Smooth muscle cell of the brain vasculature (primary cell): Measurements from ENCODE around the gene HDAC10.

Experiments
- DNase-seq: peaks from one replicate; pipeline ENCODE4 v3.0.0-alpha.2; 2012; ENCODE audit warnings: low read depth, low spot score

HDAC10 gene

DNA sequence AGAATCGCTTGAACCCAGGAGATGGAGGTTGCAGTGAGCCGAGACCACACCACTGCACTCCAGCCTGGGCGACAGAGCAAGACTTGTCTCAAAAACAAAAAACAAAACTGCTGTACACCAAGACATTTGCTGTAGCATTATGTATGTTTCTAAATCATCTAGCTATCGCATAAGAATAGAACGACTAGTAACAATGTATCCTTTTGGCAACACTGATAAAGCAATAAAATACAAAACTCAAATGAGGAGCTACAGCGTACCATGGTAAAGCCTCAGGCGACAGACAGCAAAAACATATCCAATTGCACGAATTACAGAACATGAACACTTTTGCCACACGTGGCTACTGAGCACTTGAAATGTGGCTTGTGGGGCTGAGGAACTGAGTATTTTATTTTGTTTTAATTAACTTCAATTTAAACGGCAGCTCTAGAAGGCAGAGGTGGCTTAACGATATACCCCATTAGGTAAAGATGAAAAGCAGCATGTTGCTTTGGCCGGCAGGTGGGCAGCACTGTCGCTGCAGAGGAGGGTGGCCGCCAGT, 8.6 kb downstream of the HDAC10 start:
- no peak for DNase-seq

DNA sequence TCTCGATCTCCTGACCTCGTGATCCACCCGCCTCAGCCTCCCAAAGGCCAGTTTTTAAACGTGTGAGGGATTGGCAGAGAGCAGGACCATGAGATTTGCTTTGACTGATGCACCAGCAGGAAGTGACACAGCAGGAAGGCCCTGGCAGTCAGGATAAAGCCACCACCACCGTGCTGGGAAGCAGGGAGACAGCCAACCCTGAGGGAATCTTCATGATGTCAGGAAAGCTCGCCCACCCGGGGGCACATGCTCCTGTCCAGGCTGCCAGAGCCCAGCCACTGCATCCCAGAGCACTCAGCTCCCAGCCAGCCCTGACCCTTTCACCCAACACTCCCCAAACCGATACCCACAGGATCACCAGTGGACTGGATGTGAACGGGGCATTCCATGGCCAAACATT, 12.3 kb downstream of the HDAC10 start:
- no peak for DNase-seq

DNA sequence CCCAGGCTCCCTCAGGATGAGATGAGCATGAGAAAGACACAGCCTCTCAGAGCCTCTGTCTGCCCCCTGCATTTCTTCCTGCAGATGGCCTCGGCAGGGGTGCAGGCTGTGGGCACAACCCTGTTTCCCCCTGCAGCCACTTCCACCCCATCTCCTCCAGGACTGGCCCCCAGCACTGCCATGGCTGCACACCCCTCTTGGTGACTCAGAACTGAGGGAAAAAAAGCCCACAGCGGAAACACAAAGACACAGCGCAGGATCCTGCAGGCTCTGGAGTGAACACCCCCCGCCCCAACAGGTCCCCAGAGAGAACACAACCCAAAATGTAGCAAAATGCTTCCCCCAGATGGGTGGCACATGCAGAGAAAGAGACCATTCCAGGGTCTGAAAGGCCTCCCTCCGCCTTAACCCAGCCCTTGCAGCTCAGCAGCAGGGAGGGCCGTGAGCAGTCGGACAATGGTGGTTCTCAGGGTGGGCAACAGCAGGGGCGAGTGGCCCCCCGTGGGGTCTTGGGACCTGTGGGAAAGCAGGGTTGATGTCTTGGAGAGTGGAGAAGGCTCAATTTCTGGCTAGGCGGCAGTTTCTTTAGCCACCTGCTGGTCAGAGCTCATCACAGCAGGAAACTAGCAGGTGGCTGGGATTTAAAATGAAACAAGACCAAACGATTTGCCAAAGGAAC, 14.2 kb downstream of the HDAC10 start:
- no peak for DNase-seq

DNA sequence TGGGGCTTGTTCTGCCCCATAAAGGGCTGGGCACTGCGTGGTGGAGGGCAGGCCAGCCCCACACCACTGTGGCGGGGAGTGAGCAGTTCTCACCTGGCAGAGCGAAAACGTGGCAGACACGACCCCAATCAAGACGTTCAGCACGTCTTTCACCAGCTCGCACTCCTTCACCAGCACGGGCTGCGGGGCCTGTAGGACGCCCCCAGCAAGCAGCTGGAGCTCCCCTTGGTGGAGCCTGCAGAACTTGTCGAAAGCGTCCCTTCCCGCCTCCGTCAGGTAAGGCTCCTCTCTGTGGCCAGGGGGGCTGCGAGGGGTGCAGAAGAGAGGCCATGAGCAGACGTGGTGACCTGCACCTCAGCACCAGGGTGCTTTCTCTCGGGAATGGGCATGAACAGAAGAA, 17.8 kb downstream of the HDAC10 start:
- no peak for DNase-seq

DNA sequence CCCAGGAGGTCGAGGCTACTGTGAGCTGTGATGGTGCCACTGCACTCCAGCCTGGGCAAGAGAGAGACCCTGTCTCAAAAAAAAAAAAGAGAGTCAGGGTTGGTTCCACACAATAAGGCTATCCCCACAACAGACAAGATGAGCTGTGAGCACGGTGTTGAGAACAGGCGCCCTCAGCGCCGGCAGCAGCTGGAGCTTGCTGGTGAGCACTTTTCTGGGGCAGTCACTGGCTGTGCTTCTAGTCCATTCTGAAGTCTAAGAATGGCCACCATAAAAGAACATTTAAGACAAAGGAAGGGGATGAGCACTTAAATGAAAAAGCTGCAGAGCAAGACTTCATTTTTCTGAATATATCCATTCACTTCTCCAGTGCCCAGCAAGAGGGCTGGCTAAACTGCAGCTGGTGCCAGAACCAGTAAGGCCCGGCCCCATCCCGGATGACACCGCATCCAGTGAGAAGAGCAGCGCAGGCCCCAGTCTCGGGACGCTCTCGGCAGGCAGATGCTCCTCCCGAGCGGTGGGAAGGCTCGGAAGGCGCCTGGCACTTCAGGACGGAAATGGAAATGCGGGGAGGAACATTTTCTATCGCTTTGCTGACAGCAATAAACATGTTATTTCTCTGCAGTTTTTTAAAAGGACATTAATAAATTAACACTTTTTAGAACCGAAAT, 18.4 kb downstream of the HDAC10 start:
- no peak for DNase-seq

DNA sequence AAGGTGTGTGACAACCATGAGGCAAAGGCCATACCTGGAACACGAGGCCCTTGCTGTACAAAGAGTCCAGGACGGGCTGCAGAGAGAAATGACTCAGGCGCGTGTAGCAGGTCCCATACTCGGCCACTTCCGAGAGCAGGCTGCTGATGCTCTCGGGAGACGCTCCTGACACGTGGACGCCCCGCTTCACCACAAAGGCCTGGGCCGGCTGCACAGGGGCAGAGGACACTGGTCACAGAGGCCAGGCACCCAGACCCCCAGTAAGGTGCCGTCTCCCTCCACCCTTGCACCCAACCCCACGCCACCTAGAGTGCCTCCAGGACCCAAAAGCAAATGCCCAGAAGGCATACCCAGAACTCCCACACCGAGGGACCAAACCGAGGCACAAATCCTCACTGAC, 21.7 kb downstream of the HDAC10 start:
- DNase-seq, result no peak

DNA sequence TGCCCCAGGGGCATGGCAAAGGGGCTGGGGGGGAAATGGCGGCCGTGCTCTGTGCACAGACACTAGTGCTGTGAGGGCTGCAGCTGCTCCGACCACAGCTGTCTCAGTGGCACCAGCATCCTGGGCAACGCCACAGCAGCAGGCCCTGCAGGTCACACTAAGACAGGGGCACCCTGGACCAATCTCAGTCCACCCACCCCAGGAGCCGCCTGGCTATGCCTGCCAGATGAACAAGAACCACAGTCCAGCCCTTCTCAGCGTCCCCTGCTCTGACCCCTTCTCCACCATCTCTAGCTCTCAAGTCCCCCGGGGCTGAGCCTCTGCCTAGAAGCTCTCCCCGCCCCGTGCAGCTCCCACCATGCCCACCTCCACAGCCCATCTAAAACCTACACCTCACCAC, 22.7 kb downstream of the HDAC10 start:
- no peak for DNase-seq

DNA sequence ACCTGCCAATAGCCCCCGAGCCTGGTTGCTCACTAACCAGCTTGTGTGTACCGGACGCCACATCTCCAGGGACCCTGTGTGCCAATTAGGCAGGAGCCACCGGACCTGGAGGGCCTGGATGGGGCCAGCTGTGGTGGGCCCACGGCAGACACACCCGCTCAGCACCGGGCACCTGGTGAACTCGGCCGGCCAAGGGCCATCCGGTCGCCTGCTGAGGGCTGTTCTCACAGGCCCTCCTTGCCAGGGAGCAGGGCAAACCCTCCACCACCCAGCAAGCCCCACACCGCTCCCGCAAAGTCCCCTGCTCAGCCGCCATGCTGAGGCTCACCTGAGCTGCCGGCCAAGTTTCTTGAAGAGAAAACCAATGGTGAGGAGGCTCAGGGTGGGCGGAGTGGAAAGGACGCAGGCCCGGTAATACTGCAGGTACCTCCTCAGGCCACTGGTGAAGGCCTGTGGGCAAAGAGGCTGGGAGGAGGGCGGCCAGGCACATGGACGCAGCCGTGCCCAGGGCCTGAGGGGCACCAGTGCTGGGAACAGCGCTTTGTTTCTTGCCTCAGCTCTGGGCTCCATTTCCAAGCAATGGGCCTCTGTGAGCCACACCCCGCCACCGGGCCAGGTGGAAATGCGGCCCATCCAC, 23.4 kb downstream of the HDAC10 start:
- DNase-seq, result no peak

DNA sequence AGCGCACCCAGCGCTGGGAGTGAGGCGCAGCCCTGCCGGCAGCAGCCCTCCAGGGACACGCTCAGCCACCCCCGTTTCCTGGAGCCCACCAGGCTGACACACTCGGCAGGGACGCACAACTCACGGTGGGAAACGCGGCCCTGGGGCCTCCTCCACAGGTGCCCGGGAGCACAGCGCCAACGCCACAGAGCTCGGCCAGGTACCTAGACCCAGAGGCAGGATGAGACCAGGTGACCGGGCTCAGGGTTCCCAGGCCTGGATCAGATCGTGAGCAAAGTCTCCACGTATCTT, 24.2 kb downstream of the HDAC10 start:
- DNase-seq, result no peak

DNA sequence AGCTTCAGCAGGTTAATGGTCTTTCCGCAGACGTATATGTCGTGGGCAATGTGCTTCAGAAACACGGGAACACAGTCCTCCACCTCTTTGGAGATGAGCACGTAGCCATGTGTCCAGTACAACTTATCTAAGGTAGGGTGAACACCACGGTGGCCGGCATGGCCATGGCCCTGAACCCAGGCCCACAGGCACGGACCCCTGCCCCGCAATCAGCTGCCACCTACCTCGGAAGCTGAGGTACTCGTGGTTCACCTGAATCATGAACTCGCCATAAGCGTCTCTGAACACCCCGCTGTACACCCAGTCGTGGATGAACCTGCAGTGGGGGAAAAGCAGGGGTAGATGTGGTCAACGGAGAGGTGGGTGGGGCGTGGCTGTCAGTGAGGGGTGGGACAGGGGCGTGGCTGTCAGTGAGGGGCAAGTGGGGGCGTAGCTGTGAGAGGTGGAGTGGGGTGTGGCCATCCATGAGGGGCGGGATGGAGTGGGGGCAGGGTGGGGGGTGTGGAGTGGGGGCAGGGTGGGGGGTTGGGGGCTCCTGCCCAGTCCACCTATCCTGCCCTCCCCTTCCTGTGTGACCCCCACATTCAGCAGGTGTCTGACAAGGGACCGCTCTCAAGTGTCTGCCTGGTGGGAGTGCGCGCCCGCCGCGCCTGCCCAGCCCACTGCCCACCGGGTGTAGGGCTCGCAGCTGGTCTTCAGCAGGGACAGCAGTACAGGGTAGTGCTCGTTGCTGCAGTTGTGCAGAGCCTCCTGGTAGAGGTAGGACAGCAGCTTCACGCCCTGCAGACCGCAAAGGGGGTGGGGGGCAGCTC, 24.8 kb downstream of the HDAC10 start:
- no peak for DNase-seq

DNA sequence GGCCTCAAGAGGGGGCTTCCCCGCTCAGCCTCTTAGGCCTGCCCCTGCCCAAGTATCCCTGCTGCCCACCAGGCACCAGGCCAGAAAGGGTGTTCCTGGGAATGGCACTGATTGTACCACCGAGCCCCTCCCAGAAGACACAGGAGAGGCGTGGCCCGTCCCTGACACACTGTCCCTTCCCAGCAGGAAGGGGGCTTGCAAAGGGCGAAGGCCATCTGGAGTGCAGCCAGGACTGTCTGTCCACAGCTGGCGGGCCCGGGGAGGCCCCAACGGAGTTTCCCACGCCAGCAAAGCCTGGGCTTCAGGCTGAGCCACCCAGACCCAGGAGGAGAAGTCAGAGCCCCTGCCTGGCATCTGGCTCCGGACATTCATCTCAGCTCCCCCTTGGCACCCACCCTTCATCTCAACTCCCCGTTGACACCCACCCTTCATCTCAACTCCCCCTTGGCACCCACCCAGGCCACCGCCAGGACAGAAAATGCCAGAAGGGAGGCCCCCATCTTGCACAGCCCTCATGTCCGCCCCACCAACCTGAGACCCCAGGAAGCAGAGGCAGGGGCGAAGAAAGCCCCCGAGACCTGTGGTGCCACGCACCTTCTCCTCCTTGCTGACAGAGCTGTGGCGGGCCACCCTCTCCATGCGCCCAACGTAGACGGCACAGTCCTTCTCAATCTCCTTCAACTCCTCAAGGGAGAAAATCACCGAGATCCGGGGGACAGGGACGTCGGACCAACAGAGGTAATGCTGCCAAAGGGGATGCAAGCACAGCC, 25.7 kb downstream of the HDAC10 start:
- no peak for DNase-seq

DNA sequence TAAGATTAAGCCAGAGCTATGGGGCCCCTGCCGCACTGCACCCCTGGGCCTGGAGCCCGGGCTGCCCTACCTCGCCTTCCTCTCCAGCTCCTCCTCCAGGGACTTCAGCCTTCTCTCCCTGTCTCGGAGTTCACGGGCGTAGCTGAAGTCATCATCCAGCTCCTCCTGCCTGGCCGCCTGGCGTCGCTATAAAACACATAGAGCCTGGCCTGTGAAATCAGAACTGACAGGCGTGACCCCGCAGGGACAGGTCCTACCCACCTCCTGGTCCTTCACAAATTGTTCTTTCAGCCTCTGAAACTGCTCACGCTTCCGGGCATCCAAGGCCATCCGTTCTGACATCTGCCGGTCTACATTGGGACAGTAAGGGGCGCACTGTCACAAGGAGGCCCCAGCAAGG, 27.0 kb downstream of the HDAC10 start:
- no peak for DNase-seq

DNA sequence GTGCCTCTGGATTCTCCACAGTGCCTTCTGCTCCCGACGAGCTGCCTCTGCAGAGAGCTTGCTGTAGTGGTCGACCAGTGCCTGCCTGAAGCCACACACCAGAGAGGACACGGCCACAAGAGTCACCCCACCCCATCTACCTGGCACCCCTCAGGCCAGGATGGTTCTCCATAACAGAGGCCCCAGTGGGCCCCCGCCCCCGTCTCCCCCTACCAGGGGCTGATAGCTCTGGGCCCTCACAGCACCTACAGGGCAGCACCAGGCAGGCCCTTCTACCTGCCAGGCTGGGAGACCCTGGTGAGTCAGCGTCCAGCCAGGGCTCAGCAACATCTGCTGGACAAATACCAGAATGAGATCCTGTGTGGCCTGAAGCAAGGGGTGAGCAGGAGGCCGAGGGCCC, 28.6 kb downstream of the HDAC10 start:
- no peak for DNase-seq

DNA sequence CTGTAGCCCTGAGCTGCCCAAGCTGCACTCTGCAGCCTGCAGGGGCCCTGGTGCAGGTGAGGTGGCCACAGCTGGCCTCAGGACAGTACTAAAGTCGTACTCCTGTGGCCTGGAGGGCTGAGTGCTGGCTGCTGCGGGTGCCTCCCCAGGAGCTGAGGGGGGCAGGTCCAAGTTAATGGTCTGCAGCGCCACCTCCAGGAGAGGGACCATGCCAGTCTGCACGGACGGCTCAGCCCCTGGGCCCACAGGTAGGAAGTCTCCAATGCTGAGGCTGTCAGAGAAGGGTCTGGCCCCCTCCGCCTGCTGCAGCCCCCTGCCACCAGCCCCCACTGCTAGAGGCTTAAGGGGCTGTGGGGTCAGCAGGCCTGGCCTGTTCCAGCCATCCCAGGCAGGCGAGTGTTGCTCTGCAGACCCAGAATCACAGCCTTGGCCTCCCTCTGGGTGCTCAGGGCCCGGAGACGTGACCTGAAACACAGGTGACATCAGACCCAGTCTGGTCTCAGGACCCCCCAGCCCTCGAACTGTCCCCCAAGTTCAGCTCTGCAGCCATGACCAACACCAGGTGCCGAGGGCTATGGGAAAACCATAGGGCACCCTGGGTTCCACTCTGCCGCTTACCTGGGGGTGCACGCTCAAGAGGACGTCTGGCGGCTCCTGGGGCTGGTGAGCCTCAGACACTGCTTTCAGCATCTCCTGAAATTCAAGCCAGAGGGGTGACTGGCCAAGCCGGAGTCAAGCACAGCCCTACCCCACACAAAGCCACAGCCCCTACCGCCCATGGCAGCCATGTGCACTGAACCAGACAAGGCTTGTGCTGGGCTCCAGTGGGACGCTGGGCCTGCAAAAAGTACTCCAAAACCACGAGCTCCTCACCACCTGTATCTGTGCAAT, 29.4 kb downstream of the HDAC10 start:
- DNase-seq, result no peak

DNA sequence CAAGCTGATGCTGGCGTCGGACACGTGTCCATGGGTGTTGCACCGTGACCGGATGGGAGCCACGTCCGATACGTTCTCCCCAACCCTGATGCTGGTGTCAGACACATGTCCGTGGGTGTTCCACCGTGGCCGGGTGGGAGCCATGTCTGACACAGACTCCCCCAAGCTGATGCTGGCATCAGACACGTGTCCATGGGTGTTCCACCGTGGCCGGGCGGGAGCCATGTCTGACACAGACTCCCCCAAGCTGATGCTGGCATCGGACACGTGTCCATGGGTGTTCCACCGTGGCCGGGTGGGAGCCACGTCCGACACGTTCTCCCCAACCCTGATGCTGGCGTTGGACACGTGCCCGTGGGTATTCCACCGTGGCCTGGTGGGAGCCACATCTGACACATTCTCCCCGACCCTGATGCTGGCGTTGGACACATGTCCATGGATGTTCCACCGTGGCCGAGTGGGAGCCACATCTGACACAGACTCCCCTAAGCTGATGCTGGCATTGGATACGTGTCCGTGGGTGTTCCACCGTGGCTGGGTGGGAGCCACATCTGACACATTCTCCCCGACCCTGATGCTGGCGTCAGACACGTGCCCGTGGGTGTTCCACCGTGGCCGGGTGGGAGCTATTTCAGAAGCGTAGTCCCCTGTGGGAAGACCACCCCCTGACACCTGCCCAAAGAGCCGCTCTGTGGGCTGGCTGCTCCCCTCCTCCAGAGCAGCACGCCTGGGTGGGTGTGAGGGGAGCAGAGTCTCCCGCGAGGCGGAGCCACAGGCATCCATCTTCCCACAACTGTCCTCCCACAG, 30.3 kb downstream of the HDAC10 start:
- no peak for DNase-seq

DNA sequence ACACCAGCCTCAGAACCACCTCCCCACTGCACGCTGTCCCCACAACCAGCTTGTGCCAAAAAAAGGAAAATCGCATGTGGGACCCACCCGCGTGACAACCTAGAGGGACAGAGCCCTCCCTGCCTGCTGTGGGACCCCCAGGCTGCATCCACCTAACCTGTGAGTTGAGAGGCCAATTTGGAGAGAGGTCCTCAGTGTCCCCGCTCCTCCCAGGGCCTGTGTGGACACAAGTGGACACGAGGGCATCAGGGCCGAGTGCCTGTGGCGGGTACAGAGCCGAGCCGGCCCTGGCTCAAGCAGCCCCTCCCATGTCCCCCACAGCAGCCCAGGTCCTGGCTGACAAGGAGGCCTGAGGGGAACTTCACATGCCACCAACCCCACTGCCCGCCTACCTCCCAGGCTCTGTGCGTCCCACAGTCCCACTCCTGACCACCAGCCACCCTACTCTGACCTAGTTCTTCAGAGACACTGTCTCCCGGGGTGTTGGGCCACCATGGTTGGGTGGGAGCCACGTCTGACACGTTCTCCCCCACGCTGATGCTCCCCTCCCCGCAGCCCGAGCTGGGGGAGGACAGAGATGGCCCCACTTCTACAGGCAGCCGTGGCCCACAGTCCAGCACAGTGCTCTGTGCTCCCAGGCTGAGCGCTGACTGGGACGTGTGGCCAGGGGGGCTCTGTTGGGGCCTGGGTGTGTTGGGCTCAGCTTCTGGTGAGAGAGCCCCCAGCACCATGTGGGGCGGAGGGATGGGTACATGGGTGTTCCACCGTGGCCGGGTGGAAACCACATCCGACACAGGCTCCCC, 31.1 kb downstream of the HDAC10 start:
- no peak for DNase-seq

DNA sequence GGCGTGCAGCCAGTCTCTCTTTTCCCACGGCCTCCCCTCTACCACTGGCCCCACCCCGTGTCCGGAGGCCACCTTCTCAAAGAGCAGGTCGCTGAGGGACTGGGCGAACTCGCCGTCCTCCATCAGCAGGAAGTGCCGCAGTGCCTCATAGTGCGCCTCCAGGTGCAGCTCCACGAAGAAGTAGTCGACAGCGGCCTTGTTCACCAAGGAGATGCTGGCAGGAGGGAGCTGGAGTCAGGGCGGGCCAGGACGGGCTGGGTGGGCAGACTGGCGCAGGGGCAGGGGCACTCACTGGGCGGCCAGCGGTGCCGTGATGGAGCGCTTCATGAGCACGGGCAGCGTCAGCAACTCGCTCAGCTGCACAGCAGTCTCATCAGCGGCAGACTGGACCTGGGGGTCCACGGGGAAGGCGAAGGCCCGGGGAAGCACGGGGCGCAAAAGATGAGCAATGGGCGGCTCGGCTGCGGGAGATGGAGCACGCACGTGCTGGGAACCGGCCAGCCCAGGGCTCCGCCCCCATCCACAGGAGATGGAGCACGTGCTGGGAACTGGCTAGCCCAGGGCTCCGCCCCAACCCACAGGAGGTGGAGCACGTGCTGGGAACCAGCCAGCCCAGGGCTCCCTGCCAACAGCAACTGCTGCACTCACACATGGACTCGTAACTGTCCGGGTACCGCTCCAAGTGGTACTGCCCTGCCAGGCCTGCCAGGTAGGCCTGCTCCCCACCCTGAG, 31.9 kb downstream of the HDAC10 start:
- DNase-seq, result peak; percentile 56
